Large intestine (tissue), 3 donors: Measurements from ENCODE around the gene MB21D2. TPM values are rescaled to one million over a fixed set of nuclear protein-coding genes. Genes with fewer than 3 reads are reported as not detected.

ENCODE experiments used
- DNase-seq, 2 donors: peaks; one replicate each; pipeline versions ENCODE4 v3.0.0 to v3.0.0-alpha.2; 2013
- H3K27ac ChIP-seq: one replicate; pipeline ENCODE4 v1.5.1; 2013; ENCODE audit warnings: low read length
- H3K27me3 ChIP-seq: 2 replicates; pipeline ENCODE4 v1.6.1; 2013; ENCODE audit warnings: low read length; ENCODE audit not compliant: control insufficient read depth, insufficient read depth
- H3K36me3 ChIP-seq: 2 replicates; pipeline ENCODE4 v1.6.1; 2013; ENCODE audit warnings: low read length; ENCODE audit not compliant: control insufficient read depth, insufficient read depth
- H3K4me1 ChIP-seq: one replicate; pipeline ENCODE4 v1.6.1; 2013; ENCODE audit warnings: low read length; ENCODE audit not compliant: control insufficient read depth, insufficient read depth
- H3K4me3 ChIP-seq: one replicate; pipeline ENCODE4 v1.5.1; 2013; ENCODE audit warnings: low read length
- H3K9me3 ChIP-seq: one replicate; pipeline ENCODE4 v1.6.1; 2013; ENCODE audit warnings: mild to moderate bottlenecking, low read depth, low read length, moderate library complexity; ENCODE audit not compliant: control insufficient read depth
- WGBS: methylation state at CpG from one replicate; pipeline ENCODE4 v1.1.5; 2013; ENCODE audit warnings: low lambda C conversion rate; ENCODE audit not compliant: insufficient coverage; 5-methylcytosine and 5-hydroxymethylcytosine counted together
- polyA plus RNA-seq: library from polyadenylated mRNA; unstranded; fragments of 120-200 nt; gene quantifications from one replicate; pipeline ENCODE4 v1.2.1, GENCODE V29; 2013

The MB21D2 gene
- polyA plus RNA-seq, 1 donor: 18.3 TPM

GRCh38 chr3:192866804-192867203 is 50.9 kb downstream of the MB21D2 start:
- no CpG with 5 or more reads among the region's 3 CpGs for WGBS
- no peak overlapping the region for H3K4me3 ChIP-seq
- no peaks in the 10 kb centered on the region for H3K27me3 ChIP-seq
- H3K9me3 ChIP-seq: no peaks in the 10 kb centered on the region
- no peaks in the 10 kb centered on the region for H3K4me1 ChIP-seq
- no peaks in the 10 kb centered on the region for H3K36me3 ChIP-seq
- no peak for DNase-seq
- H3K27ac ChIP-seq: no peak overlapping the region

DNA sequence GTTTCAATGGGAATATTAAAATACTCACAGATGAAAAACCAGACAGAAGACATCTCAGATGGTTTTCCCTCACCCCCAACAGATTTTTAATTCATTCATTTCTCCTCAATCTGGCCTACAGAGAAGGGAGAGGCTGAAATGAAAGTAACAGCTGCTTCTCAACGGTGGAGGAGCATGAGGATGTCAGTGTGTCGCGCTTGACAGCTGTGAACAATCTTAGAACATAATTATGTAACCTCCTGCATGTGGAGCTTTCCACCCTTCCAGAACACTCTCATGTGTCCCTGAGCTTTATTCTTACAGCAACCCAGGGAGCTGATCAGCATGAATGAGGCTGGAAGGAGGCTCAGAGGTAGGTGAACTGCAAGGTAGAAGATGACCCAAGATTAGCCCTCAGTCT is 52.7 kb downstream of the MB21D2 start:
- WGBS: no CpG with 5 or more reads among the region's 3 CpGs
- Histone ChIP-seq H3K36me3 (no peaks in the 10 kb centered on the region), H3K9me3 (no peaks in the 10 kb centered on the region), H3K4me3 (no peak overlapping the region), H3K27me3 (no peaks in the 10 kb centered on the region), H3K4me1 (no peaks in the 10 kb centered on the region), H3K27ac (no peak overlapping the region)
- no peak for DNase-seq

DNA sequence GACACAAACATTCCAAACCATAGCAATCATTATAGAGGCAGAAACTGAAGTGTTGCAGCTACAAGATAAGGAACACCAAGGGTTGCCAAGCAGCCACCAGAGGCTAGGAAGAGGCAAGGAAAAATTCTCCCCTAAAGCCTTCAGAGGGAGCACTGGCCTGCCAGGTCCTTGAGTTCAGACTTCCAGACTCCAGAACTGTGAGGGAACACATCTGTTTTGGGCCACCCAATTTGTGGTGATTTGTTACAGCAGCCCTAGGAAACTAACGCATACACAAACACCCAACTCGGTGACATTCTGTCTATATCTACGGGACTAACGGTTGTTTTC is 54.6 kb downstream of the MB21D2 start:
- no peaks in the 10 kb centered on the region for H3K27me3 ChIP-seq
- H3K4me1 ChIP-seq: no peaks in the 10 kb centered on the region
- no peak for DNase-seq
- no peaks in the 10 kb centered on the region for H3K36me3 ChIP-seq
- no peak overlapping the region for H3K4me3 ChIP-seq
- no CpG with 5 or more reads among the region's 4 CpGs for WGBS
- H3K9me3 ChIP-seq: no peaks in the 10 kb centered on the region
- H3K27ac ChIP-seq: no peak overlapping the region

- Histone ChIP-seq H3K27ac (no peak overlapping the region), H3K4me3 (no peak overlapping the region), H3K27me3 (no peaks in the 10 kb centered on the region), H3K9me3 (no peaks in the 10 kb centered on the region), H3K4me1 (no peaks in the 10 kb centered on the region), H3K36me3 (no peaks in the 10 kb centered on the region)
- DNase-seq: no peak
- WGBS: no CpG with 5 or more reads among the region's 7 CpGs
Measured at GRCh38 chr3:192862408-192863090, 55.1 kb downstream of the MB21D2 start.

- no CpG with 5 or more reads among the region's 2 CpGs for WGBS
Measured at GRCh38 chr3:192861972-192862371, 55.7 kb downstream of the MB21D2 start.

DNA sequence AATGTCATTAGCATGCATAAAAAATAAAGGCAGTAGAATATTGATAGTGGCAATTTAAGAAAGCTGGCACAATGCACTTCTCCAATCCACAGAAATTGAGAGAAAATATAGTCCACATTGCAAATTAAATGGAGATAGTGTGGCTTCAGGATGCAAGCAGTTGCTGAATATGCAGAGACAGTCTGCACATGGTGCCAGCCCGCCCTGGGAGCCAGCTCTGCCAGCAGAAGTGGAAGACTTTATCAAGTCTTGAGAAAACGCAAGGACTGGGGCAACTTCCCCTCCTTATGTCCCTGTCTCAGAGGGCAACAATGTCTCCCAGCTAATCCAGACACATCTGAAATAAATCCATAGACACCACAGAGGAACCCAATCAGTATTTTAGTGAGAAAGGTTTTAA is 57.2 kb downstream of the MB21D2 start:
- Histone ChIP-seq H3K4me3 (no peak overlapping the region), H3K27me3 (no peaks in the 10 kb centered on the region), H3K36me3 (no peaks in the 10 kb centered on the region), H3K27ac (no peak overlapping the region), H3K9me3 (no peaks in the 10 kb centered on the region), H3K4me1 (no peaks in the 10 kb centered on the region)
- no peak for DNase-seq
- no CpG with 5 or more reads among the region's 2 CpGs for WGBS

More at GRCh38 chr3:192861972-192862371, 55.7 kb downstream of the MB21D2 start:
- Histone ChIP-seq H3K27ac (no peak overlapping the region), H3K4me3 (no peak overlapping the region), H3K9me3 (no peaks in the 10 kb centered on the region), H3K36me3 (no peaks in the 10 kb centered on the region), H3K27me3 (no peaks in the 10 kb centered on the region), H3K4me1 (no peaks in the 10 kb centered on the region)
- no peak for DNase-seq

GRCh38 chr3:192858849-192859585 is 58.6 kb downstream of the MB21D2 start:
- WGBS: no CpG with 5 or more reads among the region's 9 CpGs
- DNase-seq: no peak
- no peak overlapping the region for H3K4me3 ChIP-seq
- H3K4me1 ChIP-seq: no peaks in the 10 kb centered on the region
- no peaks in the 10 kb centered on the region for H3K36me3 ChIP-seq
- H3K27ac ChIP-seq: no peak overlapping the region
- H3K27me3 ChIP-seq: no peaks in the 10 kb centered on the region
- H3K9me3 ChIP-seq: no peaks in the 10 kb centered on the region

DNA sequence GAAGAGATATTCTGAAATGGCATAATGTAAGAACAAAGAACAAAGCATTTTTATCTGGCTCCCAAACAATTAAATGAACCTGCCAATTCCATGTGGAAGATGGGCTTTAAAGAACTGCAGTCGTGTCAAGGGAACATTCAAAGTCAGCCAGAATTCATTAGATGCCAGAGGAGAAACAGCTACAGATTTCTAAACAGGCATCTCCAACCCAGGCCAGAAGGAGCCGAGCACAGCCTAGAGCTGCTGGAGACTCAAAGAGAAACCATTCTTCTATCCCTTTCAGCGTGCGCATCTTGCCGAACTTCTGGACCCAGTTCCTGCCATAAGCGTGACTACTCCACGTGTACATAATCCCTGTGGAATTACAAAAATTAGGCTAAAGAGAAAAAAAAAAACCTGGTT is 60.4 kb downstream of the MB21D2 start:
- no CpG with 5 or more reads among the region's 7 CpGs for WGBS

DNA sequence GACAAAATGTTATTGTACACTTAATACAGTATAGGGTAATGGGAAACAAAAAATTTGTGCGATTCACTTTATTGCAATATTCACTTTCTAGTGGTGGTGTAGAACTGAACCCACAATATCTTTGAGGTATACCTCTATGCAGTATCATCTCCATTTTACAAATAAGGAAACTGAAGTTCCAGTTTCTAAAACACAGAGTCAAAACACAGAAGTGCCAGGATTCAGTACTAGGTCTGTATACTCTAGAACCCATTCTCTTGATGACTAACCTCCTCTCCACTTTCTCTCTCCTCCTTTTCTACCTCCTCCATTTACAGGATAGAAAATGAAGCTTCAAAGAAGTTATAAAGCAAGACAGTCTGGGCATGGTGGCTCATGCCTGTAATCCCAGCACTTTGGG is 62.2 kb downstream of the MB21D2 start:
- 86% methylated on average over 1 of the region's 1 CpG for WGBS

More for the DNA sequence above, 60.4 kb downstream of the MB21D2 start:
- no peaks in the 10 kb centered on the region for H3K36me3 ChIP-seq
- no peak overlapping the region for H3K4me3 ChIP-seq
- no peaks in the 10 kb centered on the region for H3K27me3 ChIP-seq
- no peak for DNase-seq
- H3K27ac ChIP-seq: peak overlapping the region; percentile 3
- no peaks in the 10 kb centered on the region for H3K9me3 ChIP-seq
- H3K4me1 ChIP-seq: peaks cover 10% of the 10 kb centered on the region

DNA sequence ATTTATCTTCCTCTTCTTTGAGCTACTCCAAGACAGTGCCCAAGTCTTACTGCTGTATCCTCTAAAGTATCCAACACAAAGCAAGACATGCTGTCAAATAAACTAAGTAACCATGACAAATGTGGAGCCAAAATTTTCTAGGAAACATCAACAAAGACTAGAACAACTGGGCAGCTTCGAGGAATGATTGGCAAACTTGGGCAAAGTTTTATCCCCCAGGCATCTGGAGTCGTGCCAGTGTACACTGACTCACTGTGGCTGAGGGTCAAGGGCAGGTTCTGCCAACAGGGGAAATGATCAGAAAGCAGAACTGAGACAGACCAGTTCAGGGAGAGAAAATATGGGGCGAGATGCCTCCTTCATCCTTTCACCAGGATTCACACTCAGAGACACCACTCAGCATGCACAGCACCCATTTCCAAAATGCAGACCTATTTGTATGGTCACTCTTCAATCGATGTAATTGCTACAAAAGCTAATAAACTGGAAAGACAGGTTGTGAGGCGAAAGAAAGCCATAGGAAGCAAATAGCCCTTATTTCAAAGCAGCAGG is 65.8 kb downstream of the MB21D2 start:
- 27% methylated on average over 3 of the region's 5 CpGs for WGBS

More for the DNA sequence above, 62.2 kb downstream of the MB21D2 start:
- H3K4me3 ChIP-seq: no peak overlapping the region
- H3K4me1 ChIP-seq: peaks cover 23% of the 10 kb centered on the region
- no peaks in the 10 kb centered on the region for H3K27me3 ChIP-seq
- no peaks in the 10 kb centered on the region for H3K36me3 ChIP-seq
- no peaks in the 10 kb centered on the region for H3K9me3 ChIP-seq
- H3K27ac ChIP-seq: no peak overlapping the region
- no peak for DNase-seq

More for the DNA sequence above, 65.8 kb downstream of the MB21D2 start:
- Histone ChIP-seq H3K4me3 (no peak overlapping the region), H3K27me3 (no peaks in the 10 kb centered on the region), H3K9me3 (no peaks in the 10 kb centered on the region), H3K4me1 (peaks cover 40% of the 10 kb centered on the region), H3K27ac (peak overlapping the region; percentile 92), H3K36me3 (no peaks in the 10 kb centered on the region)
- peak in 1 of 2 donors; percentile 57 for DNase-seq
